Fibroblast of skin of abdomen (primary cell): ENCODE data around the gene CERCAM.
A peak's percentile ranks its signal among the peaks of the same experiment; 100 is the strongest.
"Not testable (repeated sequence)": the region's sequence is repeated elsewhere in the genome, so short reads cannot be mapped to it uniquely, and the experiment has no call there.

Source experiments
- DNase-seq: peaks from one replicate; pipeline ENCODE4 v3.0.0-alpha.2; 2013

The CERCAM gene

DNA sequence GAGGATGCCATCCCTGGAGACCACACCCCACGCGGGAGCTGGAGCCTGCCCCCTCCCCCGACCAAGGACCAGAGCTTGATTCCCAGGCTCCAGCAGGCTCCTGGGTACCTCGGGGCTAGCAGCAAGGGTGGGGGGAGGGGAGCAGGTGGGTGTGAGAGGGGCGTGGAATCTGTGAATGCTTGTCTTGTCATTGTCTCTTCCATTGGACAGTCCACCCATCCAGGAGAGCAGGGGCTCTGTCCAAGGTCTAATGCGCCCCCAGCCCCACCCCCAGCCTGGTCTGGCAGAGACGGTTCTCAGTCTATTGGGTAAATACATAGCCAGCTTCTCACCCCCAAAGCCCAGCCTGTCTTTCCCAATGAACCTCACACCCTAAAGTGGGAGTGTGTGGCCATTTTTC, 26.7 kb upstream of the CERCAM start:
- no peak for DNase-seq

DNA sequence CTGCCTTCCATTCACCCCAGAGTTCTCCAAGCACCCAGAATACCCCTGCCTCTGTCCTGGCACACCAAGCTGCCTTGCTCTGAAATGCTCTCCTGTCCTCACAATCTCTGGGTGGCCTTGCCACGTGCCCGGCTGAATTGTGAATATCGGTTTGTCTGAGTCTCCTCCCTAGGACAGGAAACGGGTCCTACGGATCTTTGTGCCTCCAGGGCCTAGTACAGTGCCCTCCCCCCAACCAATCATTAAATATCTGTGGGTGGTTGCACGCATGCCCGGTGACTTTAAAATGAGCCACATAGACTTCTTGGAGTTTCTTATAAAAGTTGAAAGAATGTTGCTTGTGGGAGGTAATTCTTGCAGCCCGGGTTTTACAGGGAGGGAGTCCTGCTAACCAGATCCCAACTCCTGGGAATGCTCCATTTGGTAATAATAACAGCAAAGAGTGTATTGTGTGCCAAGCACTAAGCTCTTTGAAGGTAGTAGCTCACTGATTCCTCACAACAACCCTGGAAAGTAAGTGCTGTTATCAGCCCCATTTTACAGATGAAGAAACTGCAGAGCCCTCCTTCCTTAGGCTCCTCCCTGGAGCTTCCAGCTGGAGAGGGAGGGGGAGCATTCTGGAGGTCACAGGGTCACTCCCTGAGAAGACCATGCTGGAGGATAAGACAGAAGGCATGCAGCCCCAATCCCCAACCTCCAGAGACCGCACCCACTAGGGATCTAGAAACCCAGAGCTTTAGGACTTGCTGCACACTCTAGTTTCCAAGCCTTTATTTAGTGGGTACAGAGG, 26.1 kb upstream of the CERCAM start:
- no peak for DNase-seq

DNA sequence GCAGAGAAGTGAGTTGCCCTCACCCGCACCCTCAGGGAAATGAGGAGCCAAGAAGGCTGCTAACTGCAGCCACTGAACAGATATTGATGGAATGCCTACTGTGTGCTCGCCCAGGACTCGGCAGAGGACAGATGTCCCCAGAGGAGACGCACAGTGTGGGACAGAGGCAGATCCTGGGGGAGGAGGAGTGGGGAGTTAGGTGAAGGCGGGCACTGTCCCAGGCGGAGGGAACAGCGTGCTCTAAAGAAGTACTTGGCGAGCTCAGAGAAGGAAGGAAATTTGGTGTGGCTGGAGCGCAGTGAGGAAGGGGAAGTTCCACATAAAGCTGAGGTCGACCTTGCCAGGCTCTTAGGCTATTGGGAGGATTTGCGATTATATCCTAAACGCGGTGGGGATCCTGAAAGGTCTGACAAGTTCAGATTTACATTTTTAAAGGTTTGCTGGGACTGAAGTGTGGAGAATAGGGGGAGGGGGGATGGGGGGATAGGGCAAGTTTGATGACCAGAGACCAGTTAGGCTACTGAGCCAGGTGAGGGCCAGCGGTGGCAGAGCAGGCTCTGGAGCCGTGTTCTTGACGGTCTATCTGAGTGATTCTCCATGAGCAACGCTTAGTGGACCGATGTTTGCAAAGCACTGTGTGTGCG, 23.6 kb upstream of the CERCAM start:
- DNase-seq = no peak

DNA sequence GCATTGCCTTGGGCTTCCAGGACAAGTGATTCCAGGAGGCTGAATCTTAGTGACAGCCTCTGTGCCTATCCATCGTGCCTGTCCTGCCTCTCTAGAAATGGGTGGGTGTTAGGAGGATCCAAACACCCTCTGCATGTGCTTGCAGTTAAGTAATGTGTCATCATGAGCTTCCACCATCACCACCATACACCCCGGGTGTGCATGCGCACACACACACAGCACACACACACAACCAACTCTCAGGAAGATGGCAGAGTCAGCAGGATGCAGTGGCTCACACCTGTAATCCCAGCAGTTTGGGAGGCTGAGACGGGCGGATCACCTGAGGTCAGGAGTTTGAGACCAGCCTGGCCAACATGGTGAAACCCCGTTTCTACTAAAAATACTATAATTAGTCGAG, 22.8 kb upstream of the CERCAM start:
- no peak for DNase-seq

DNA sequence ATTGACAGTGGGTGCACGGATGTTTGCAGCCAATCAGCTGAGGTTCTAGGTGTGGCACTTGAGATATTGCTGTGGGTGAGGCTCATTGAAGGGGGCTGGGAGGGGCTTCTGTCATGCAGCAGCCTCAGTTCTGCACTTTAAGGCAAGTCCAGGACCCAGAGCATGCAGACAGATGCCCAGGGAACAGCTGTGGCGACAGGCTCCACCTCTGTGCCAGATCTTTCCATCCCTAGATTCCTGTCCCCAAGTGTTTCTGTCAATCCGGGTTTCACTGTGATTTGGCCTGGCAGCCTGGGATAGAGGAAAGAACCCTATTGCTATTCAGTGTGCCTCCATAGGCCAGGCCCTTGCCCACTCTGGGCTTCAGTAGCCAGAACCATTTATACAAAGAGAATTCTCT, 20.8 kb upstream of the CERCAM start:
- no peak for DNase-seq

DNA sequence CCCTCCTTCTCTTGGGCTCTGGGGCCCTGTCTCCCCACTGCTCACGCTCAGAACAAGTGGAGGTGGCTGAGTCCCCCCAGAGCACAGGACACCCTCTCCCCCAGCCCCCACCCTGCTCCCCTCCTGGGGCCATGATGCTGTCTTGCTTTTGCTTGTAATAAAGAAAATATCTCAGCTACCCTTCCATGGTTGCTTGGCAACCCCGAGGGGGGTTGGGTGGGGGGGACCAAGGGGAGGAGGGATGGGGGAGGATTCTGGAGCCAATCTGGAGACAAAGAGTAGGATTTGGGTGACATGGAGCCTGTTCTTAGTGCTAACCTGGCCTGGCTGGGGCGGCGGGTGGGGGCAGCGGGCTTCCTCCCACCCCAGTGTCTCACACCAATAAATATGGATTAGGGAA, 16.1 kb upstream of the CERCAM start:
- DNase-seq = no peak

DNA sequence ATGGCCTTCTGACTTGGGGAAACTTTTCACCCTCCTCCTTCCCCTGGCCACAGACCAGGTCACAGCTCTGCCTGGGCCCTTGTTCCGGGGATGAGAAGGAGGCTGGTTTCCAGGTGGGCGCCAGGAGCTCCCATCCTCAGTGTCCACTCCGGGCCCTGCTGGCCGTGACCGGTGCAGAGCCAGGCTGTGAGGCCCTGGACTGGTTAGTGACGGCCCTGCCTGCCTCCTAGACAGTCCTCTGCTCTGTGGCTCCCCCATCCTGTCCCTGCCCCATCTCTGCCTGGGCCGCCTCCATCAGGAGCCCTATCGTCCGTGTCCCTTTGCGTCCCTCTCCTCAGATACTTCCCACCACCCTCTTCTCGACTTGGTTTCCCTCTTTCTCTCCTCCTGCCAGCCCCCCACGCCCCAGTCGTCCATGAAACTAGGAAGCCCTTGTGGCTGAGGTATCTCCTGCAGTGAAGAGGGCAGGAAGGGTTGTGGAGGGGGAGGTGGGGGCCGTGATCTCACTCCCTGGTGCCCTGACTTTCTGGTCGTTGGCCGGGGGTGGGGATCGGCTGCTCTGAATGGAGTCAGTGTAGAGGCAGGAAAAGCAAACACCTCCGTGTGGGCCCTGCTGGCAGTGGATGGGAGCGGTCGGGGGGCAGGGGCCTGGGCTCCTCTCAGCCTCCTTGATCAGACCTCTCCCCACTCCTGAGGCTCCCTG, 15.4 kb upstream of the CERCAM start:
- no peak for DNase-seq

DNA sequence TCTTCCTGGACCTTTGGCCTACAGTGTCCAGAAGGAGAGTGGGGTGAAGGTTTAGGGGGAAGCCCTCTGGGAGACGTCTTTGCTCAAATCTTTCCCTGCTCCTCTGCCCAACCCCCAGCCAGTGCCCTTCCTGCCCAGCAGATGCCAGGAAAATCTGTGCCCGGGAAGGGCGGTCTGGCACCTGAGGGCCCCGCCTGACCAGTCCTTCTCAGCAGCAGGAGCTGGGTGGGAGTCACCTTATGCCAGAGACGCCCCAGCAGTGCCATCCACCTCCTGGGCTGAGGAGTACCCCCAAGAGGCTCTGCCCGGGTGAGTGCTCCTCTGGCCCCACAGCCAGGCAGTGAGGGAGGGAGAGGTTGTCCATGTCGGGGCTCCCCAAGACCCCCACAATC, 14.9 kb upstream of the CERCAM start:
- DNase-seq = no peak

DNA sequence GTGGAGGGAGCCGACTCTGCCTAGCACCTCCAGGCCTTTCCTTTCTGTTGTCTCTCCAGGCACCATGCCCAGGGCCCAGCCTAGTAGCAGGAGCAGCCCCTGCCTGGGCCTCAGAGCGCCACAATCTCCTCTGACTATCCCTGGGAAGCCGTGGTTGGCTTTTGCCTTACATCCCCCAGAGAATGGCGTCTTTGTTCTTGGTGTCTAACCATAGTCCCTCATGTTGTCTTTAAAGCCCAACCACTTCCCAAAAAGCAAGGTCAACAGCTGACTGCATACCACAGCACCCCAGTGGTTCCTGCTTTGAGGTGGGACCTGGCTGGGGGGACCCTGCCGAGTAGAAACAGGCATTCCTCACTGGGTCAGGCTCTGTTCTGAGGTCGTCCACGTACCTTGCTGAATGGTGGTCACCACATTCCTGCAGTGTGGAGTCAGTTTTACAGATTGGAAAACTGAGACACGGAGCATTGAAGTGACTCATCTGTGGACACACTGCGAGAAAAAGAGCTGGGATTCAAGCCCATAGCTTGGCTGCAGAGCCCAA, 13.7 kb upstream of the CERCAM start:
- peak; percentile 20 for DNase-seq

DNA sequence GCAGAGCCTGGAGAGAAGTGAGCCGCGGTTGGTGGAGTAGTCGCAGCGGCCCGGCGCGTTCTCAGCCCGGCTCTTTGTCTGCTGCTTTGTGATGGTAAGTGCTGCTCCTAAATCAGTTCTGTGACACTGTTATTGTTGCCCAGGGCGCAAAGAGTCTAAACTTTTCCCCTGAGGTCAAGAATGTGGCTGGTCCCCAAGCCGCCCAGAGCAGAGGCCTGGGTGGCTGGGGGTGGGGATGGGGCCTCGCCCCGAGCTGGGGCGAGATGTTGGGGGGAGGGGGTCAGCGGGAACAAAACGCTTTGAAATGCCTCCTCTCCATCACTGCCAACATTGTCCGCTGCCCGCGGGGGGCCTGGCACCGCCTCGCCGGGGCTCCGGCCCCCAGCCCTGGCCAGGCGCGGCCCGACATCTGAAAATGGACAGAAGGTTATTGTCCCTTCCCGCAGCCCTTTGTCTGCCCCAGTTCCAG, 11.7 kb upstream of the CERCAM start:
- DNase-seq = no peak

DNA sequence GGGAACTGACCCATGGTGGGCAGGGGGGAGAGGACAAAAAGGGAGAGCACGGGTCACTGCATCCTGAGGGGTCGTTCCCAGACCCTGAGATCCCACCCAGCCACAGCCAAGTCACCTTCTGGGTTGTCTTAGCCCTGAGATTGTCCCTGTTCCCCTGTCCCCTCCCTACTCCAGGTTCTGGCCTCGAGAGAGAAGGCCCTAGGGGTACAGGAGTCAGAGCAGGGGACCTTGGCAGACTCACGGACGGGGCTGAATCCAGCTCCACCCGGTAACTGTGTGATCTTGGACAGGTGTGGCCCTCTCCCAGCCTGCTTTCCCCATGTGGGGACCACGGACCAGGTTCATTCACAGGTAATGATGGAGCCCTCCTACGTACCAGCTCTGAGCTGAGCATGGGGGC, 11.2 kb upstream of the CERCAM start:
- no peak for DNase-seq

DNA sequence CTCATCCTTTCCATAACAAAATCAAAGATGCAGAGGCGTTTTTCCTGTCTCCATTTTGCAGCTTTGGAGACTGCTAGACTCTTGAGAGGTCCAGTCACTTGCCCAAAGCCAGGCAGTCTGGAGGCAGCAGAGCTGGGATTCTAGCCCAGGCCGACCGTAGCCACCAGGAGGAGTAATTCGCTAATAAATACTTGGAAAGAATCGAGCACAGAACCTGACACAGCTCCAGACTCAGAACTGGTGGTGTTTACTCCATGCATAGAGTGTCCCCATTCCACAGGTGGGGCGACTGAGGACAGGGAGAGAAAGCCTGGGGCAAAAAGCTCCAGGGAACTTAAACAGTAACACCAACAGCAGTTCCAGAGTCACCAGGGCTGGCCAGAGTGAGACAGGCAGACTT, 10.7 kb upstream of the CERCAM start:
- no peak for DNase-seq

DNA sequence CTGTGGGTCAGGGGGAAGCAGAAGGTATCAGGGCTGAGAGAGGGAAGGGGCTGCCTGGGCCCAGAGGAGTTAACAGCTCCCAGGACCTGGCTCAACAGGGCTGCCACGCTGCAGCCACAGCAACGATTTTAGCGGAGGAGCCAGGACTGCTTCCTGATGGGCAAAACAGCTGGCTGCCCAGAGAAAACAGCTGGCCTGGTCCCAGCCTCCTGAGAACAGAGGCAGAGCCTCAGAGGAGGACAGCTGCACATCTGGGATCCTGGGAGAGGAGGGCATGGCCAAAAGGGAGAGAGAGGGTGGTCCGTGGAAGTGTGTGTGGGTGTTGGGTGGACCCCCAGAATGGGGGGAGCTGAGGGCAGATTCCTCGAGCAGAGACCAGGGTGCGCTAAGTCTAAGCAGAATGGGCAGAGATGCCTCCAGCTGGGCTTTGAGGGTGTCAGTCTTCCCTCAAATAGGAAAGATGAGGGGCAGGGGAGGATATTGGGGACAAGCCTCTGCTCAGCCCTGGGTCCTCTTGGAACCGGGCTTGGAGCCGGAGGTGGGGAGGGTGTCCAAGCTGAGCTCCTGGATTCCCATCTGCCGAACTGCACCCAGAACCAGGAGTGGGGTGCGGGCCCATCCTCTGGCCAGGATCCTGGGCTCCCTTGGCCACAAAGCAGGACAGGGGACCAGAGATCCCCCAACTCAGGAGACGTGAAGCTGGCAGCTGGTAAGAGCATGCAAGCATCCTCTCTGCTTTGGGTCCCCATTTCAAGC, 9.1 kb upstream of the CERCAM start:
- no peak for DNase-seq

DNA sequence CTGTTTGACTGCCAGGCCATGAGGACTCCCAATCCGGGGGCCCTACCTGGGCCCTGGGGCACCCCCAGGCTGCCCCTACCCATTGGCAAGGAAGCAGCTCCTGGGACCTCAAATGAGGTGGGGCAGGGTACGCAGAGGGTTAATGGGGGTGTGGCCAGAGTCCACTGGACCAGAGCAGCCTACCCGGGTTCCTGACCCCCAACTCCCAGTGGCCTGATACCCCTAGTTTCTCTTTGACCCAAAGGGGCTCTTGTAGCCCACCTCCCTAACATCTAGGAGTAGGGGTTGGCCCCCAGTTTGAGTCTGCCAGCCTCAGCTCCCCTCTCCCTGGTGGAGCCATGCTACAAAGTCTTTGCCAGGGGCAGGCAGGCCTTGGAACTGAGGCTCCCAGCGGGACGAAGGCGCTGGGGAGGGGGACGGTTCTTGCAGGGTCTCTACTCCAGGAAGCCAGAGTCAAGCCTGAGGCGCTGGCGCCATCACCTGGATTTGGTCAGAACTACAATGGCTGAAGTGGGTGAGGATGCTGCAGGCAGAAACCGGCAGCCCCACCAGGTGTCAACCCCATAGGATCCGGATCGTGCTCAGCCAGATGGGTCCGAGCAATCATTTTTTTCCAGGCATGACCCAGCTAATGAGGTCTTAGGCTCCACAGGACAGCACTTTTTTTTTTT, 8.4 kb upstream of the CERCAM start:
- peak; percentile 35 for DNase-seq

DNA sequence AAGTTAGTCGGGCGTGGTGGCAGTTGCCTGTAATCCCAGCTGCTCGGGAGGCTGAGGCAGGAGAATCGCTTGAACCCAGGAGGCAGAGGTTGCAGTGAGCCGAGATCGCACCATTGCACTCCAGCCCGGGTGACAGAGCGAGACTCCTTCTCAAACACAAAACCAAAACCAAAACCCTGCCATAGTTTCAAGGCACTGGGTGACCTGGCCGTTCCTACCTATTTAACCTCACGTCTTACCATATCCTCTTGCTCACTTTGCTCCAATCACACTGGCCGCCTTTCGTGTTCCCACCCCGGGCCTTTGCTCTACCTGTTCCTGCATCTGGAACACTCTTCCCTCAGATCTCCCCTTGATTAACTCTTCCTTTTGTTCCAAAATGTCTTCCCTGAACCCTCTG, 6.9 kb upstream of the CERCAM start:
- DNase-seq = not testable (repeated sequence)

DNA sequence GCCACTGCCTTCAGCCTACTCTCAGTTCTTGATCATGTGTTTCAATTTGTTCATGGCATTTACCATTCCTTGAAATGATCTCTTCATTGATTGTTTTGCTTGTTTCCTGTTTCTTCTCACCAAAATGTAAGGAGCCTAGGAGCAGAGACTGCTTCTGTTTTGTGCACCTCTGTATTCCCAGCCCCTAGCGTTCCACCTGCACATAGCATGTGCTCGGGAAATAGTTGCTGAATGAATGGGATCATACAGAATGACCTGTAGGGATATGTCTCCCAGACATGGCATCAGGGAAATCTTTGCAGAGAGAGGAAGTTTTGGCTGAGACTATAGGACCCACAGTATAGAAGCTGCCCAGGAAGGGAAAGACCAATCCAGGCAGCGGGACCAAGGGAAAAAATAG, 6.2 kb upstream of the CERCAM start:
- DNase-seq = no peak

DNA sequence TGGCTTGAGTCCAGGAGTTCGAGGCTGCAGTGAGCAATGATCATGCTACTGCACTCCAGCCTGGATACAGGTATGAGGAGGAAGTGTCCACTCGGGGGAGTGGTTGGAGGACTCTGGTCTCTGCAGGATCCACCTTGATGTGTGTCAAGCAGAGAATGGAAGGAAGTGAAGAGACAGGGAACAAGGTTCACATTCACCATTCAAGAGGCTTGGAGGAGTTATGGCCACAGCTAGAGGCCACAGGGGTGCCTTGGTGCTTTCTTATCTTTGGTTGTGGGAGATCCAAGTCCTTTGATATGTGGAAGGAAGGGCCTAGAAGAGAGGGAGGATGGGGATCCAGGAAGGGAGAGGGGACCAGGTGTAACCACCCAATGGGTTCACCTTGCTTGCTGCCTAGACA, 5.4 kb upstream of the CERCAM start:
- no peak for DNase-seq

DNA sequence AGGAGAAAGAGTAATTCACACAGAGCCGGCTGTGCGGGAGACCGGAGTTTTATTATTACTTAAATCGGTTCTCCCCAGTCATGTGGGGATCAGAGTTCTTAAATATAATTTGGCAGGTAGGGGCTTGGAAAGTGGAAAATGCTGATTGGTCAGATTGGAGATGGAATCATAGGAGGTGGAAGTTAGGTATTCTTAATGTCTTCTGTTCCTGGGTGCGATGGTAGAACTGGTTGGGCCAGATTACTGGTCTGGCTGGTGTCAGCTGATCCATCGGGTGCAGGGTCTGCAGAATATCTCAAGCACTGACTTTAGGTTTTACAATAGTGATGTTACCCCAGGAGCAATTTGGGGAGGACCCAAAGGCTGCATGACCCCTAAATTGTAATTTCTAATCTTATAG, 4.6 kb upstream of the CERCAM start:
- no peak for DNase-seq

DNA sequence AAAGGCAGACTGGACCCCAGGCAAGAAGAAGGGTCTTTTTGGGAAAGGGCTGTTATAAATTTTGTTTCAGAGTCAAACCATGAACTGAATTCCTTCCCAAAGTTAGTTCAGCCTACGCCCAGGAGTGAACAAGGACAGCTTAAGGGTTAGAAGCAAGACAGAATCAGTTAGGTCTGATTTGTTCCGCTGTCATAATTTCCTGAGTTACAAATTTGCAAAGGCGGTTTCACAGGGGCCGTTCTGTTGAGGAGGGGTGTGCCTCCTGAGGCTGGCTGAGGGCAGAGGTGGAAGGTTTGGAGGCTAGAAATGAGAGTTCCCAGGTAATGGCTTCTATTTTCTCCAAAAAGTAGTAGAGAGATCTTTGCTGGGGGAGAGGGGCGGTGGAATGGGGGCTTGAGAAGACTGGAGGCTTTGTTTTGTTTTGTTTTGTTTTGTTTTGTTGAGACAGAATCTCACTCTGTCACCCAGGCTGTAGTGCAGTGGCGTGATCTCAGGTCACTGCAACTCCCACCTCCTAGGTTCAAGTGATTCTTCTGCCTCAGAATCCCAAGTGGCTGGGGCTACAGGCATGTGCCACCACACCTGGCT, 4.1 kb upstream of the CERCAM start:
- no peak for DNase-seq

DNA sequence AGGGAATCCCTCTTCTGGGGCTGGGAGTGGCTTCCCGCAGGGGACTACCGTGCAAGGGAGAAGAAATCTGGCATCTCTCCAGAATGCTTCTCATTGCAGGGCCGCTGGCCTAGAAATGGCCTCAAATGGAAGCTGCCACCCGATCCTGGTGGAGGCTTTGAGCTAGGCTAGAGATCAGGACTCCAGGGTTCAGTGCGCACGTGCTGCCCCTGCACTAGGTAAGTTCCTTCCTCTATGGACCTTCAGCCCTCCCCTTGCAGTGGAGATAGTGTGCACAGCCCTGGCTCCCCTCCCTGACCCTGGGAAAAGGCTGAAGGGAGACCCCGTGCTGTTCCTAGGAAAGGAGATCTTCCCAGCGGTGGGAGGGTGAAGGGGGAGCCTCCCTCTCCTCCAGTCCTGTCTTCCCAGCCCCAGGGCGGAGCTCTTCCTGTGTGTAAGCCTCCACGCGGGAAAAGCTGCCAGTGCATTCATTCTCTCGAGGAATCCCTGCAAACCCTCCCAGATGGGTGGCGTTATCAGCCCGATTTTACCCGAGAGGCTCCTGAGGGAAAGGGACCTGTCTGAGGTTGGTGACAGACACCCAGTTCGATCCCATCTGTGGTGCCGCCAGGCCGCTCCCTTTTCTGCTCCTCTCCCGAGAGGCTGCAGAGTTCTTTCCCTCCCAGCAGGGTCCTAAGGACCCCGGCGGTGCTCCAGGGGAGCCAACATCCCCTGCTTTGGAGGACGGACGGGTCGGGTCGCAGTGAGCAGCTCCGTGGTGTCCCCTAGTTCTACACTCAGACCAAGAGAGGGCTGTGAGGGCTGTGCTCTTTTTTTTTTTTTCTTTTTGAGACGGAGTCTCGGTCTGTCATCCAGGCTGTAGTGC, 1.4 kb upstream of the CERCAM start:
- DNase-seq = peak; percentile 40
